ENCODE measurements around the gene GALNS.
A peak's percentile ranks its signal among the peaks of the same experiment; 100 is the strongest.
"Not testable (repeated sequence)": the region's sequence is repeated elsewhere in the genome, so short reads cannot be mapped to it uniquely, and the experiment has no call there.

Gene GALNS

GRCh38 chr16:88784074-88784855, 72.5 kb downstream of the GALNS start:
- DNase-seq (ENCODE audit: low read depth): peak; percentile 74

GRCh38 chr16:88783391-88784073, 73.2 kb downstream of the GALNS start:
- DNase-seq (ENCODE audit: low read depth): no peak

GRCh38 chr16:88782454-88783390, 74.0 kb downstream of the GALNS start:
- DNase-seq (ENCODE audit: low read depth): peak; percentile 43

- DNase-seq (ENCODE audit: low read depth): no peak
These were observed 75.3 kb downstream of the GALNS start for GRCh38 chr16:88781140-88782077.

- DNase-seq (ENCODE audit: low read depth): no peak
These were observed 76.3 kb downstream of the GALNS start for GRCh38 chr16:88780142-88781062.

- DNase-seq (ENCODE audit: low read depth): no peak
These were observed 77.2 kb downstream of the GALNS start for GRCh38 chr16:88779406-88780141.

GRCh38 chr16:88778541-88779065, 78.1 kb downstream of the GALNS start:
- DNase-seq (ENCODE audit: low read depth): no peak

GRCh38 chr16:88778271-88778525, 78.5 kb downstream of the GALNS start:
- DNase-seq (ENCODE audit: low read depth): no peak

- DNase-seq (ENCODE audit: low read depth): no peak
These were observed 79.1 kb downstream of the GALNS start for GRCh38 chr16:88777471-88778270.

GRCh38 chr16:88775825-88776224, 80.9 kb downstream of the GALNS start:
- no peak for DNase-seq (ENCODE audit: low read depth)

- no peak for DNase-seq (ENCODE audit: low read depth)
These were observed 82.0 kb downstream of the GALNS start for GRCh38 chr16:88774544-88775393.

GRCh38 chr16:88773812-88774291, 82.9 kb downstream of the GALNS start:
- peak; percentile 43 for DNase-seq (ENCODE audit: low read depth)

GRCh38 chr16:88772871-88773811, 83.6 kb downstream of the GALNS start:
- peak; percentile 55 for DNase-seq (ENCODE audit: low read depth)

GRCh38 chr16:88771781-88772180, 85.0 kb downstream of the GALNS start:
- not testable (repeated sequence) for DNase-seq (ENCODE audit: low read depth)

GRCh38 chr16:88771294-88771772, 85.4 kb downstream of the GALNS start:
- no peak for DNase-seq (ENCODE audit: low read depth)

Measured in fibroblast of the conjunctiva (primary cell).